NCI-H345 treated with DMSO at 0.1 percent for 48 hours (cell line): ENCODE results near the gene WDR27.
"Not testable (repeated sequence)": the region's sequence is repeated elsewhere in the genome, so short reads cannot be mapped to it uniquely, and the experiment has no call there.

ENCODE experiments used
- DNase-seq: peaks from one replicate; lab custom pipeline; 2025; ENCODE audit not compliant: unreplicated experiment; lab: John Stamatoyannopoulos, UW

WDR27 gene

GRCh38 chr6:169618526-169619490 is 83.0 kb downstream of the WDR27 start:
- DNase-seq, result no peak

- no peak for DNase-seq
Measured at GRCh38 chr6:169617562-169617961, 84.3 kb downstream of the WDR27 start.

- not testable (repeated sequence) for DNase-seq
Measured at GRCh38 chr6:169608609-169609008, 93.2 kb downstream of the WDR27 start.

- DNase-seq, result no peak
Measured at GRCh38 chr6:169604076-169604475, 97.8 kb downstream of the WDR27 start.

- DNase-seq, result not testable (repeated sequence)
Measured at GRCh38 chr6:169601129-169601528, 100.7 kb downstream of the WDR27 start.

- DNase-seq, result no peak
Measured at GRCh38 chr6:169592558-169592957, 109.3 kb downstream of the WDR27 start.

- DNase-seq, result no peak
Measured at GRCh38 chr6:169591616-169592015, 110.2 kb downstream of the WDR27 start.

- no peak for DNase-seq
Measured at GRCh38 chr6:169590376-169590939, 111.4 kb downstream of the WDR27 start.

GRCh38 chr6:169589699-169590257 is 112.1 kb downstream of the WDR27 start:
- peak; percentile 22 for DNase-seq

GRCh38 chr6:169589293-169589692 is 112.5 kb downstream of the WDR27 start:
- peak; percentile 22 for DNase-seq

GRCh38 chr6:169587975-169588374 is 113.9 kb downstream of the WDR27 start:
- DNase-seq, result no peak

GRCh38 chr6:169583886-169584541 is 117.8 kb downstream of the WDR27 start:
- no peak for DNase-seq

- DNase-seq, result no peak
Measured at GRCh38 chr6:169579407-169580111, 122.3 kb downstream of the WDR27 start.

- DNase-seq, result no peak
Measured at GRCh38 chr6:169577974-169578373, 123.9 kb downstream of the WDR27 start.

- no peak for DNase-seq
Measured at GRCh38 chr6:169577236-169577635, 124.6 kb downstream of the WDR27 start.

GRCh38 chr6:169575821-169576220 is 126.0 kb downstream of the WDR27 start:
- no peak for DNase-seq

GRCh38 chr6:169575365-169575764 is 126.5 kb downstream of the WDR27 start:
- no peak for DNase-seq

GRCh38 chr6:169574420-169574819 is 127.4 kb downstream of the WDR27 start:
- DNase-seq, result no peak

- DNase-seq, result no peak
Measured at GRCh38 chr6:169573883-169574282, 127.9 kb downstream of the WDR27 start.

- DNase-seq, result no peak
Measured at GRCh38 chr6:169571123-169571962, 130.5 kb downstream of the WDR27 start.
